ENCODE results near the gene DNASE2B. TPM values are rescaled to one million over a fixed set of nuclear protein-coding genes. Genes with fewer than 3 reads are reported as not detected.

The DNASE2B gene
- total and polyA plus RNA-seq, 2 experiments from 2014 or later: not detected

GRCh38 chr1:84366786-84367185 is 31.5 kb upstream of the DNASE2B start:
- WGBS (ENCODE audit: low lambda C conversion rate, missing lambda C conversion rate): 93% methylated on average over 2 of the region's 2 CpGs
- no peak for DNase-seq (ENCODE audit: low spot score)
- no peaks in the 10 kb centered on the region for H3K27me3 ChIP-seq
- H3K4me1 ChIP-seq (ENCODE audit: insufficient read depth): peaks cover 4% of the 10 kb centered on the region
- no peaks in the 10 kb centered on the region for H3K36me3 ChIP-seq (replicated peaks; ENCODE audit: insufficient read depth, low read depth)
- H3K9me2 ChIP-seq (replicated peaks; ENCODE audit: insufficient read depth): no peaks in the 10 kb centered on the region
- no peak overlapping the region for H3K4me2 ChIP-seq
- no peak overlapping the region for H3K4me3 ChIP-seq
- no peaks in the 10 kb centered on the region for H4K20me1 ChIP-seq (ENCODE audit: insufficient read depth, poor library complexity, severe bottlenecking)
- no peaks in the 10 kb centered on the region for H3K79me2 ChIP-seq
- no peak for TF ChIP-seq EZH2phosphoT487 (IDR thresholded peaks at IDR 0.05; ENCODE audit: low read depth, severe bottlenecking, unreplicated experiment)
- no peak for TF ChIP-seq CTCF (IDR thresholded peaks at IDR 0.05; ENCODE audit: poor library complexity)
- TF ChIP-seq EZH2 (IDR thresholded peaks at IDR 0.05; ENCODE audit: borderline replicate concordance): no peak
- H2AFZ ChIP-seq: no peak overlapping the region
- no peak overlapping the region for H3K27ac ChIP-seq
- H3K9me3 ChIP-seq (ENCODE audit: low read depth): no peaks in the 10 kb centered on the region

- H3K9me2 ChIP-seq (replicated peaks; ENCODE audit: insufficient read depth): no peaks in the 10 kb centered on the region
- H3K27me3 ChIP-seq: no peaks in the 10 kb centered on the region
- no peak overlapping the region for H2AFZ ChIP-seq
- H4K20me1 ChIP-seq (ENCODE audit: insufficient read depth, poor library complexity, severe bottlenecking): no peaks in the 10 kb centered on the region
- no peaks in the 10 kb centered on the region for H3K79me2 ChIP-seq
- H3K4me1 ChIP-seq (ENCODE audit: insufficient read depth): peaks cover 4% of the 10 kb centered on the region
- TF ChIP-seq CTCF (IDR thresholded peaks at IDR 0.05; ENCODE audit: poor library complexity) (no peak), EZH2phosphoT487 (IDR thresholded peaks at IDR 0.05; ENCODE audit: low read depth, severe bottlenecking, unreplicated experiment) (no peak), EZH2 (IDR thresholded peaks at IDR 0.05; ENCODE audit: borderline replicate concordance) (no peak)
- no peak overlapping the region for H3K4me2 ChIP-seq
- no peaks in the 10 kb centered on the region for H3K36me3 ChIP-seq (replicated peaks; ENCODE audit: insufficient read depth, low read depth)
- H3K4me3 ChIP-seq: no peak overlapping the region
- H3K27ac ChIP-seq: no peak overlapping the region
- no peak for DNase-seq (ENCODE audit: low spot score)
- 86% methylated on average over 1 of the region's 1 CpG for WGBS (ENCODE audit: low lambda C conversion rate, missing lambda C conversion rate)
- H3K9me3 ChIP-seq (ENCODE audit: low read depth): no peaks in the 10 kb centered on the region
These were observed 31.1 kb upstream of the DNASE2B start for GRCh38 chr1:84367219-84367618.

GRCh38 chr1:84368441-84368840 is 29.8 kb upstream of the DNASE2B start:
- no peaks in the 10 kb centered on the region for H3K79me2 ChIP-seq
- TF ChIP-seq EZH2phosphoT487 (IDR thresholded peaks at IDR 0.05; ENCODE audit: low read depth, severe bottlenecking, unreplicated experiment) (no peak), EZH2 (IDR thresholded peaks at IDR 0.05; ENCODE audit: borderline replicate concordance) (no peak), CTCF (IDR thresholded peaks at IDR 0.05; ENCODE audit: poor library complexity) (no peak)
- no peaks in the 10 kb centered on the region for H3K9me3 ChIP-seq (ENCODE audit: low read depth)
- no peak overlapping the region for H3K4me3 ChIP-seq
- 96% methylated on average over 5 of the region's 5 CpGs for WGBS (ENCODE audit: low lambda C conversion rate, missing lambda C conversion rate)
- no peaks in the 10 kb centered on the region for H3K27me3 ChIP-seq
- peaks cover 4% of the 10 kb centered on the region for H3K4me1 ChIP-seq (ENCODE audit: insufficient read depth)
- no peak for DNase-seq (ENCODE audit: low spot score)
- H2AFZ ChIP-seq: no peak overlapping the region
- H4K20me1 ChIP-seq (ENCODE audit: insufficient read depth, poor library complexity, severe bottlenecking): no peaks in the 10 kb centered on the region
- H3K4me2 ChIP-seq: no peak overlapping the region
- no peak overlapping the region for H3K27ac ChIP-seq
- H3K9me2 ChIP-seq (replicated peaks; ENCODE audit: insufficient read depth): no peaks in the 10 kb centered on the region
- H3K36me3 ChIP-seq (replicated peaks; ENCODE audit: insufficient read depth, low read depth): no peaks in the 10 kb centered on the region

- Histone ChIP-seq H3K36me3 (replicated peaks; ENCODE audit: insufficient read depth, low read depth) (no peaks in the 10 kb centered on the region), H4K20me1 (ENCODE audit: insufficient read depth, poor library complexity, severe bottlenecking) (no peaks in the 10 kb centered on the region), H3K4me1 (ENCODE audit: insufficient read depth) (peaks cover 4% of the 10 kb centered on the region), H3K4me2 (no peak overlapping the region), H3K9me3 (ENCODE audit: low read depth) (no peaks in the 10 kb centered on the region), H3K9me2 (replicated peaks; ENCODE audit: insufficient read depth) (no peaks in the 10 kb centered on the region), H3K79me2 (no peaks in the 10 kb centered on the region), H2AFZ (no peak overlapping the region), H3K27me3 (no peaks in the 10 kb centered on the region), H3K4me3 (no peak overlapping the region), H3K27ac (no peak overlapping the region)
- TF ChIP-seq CTCF (IDR thresholded peaks at IDR 0.05; ENCODE audit: poor library complexity): no peak
- TF ChIP-seq EZH2 (IDR thresholded peaks at IDR 0.05; ENCODE audit: borderline replicate concordance): no peak
- no peak for TF ChIP-seq EZH2phosphoT487 (IDR thresholded peaks at IDR 0.05; ENCODE audit: low read depth, severe bottlenecking, unreplicated experiment)
- 94% methylated on average over 1 of the region's 1 CpG for WGBS (ENCODE audit: low lambda C conversion rate, missing lambda C conversion rate)
- no peak for DNase-seq (ENCODE audit: low spot score)
These were observed 28.0 kb upstream of the DNASE2B start for GRCh38 chr1:84370266-84370665.
